ENCODE results near the gene USB1.

Gene USB1

GRCh38 chr16:58051821-58052603, 50.8 kb downstream of the USB1 start:
- no peak for DNase-seq

GRCh38 chr16:58053682-58054005, 52.4 kb downstream of the USB1 start:
- no peak for DNase-seq

- DNase-seq = no peak
Observed at GRCh38 chr16:58054289-58054688, 53.1 kb downstream of the USB1 start.

GRCh38 chr16:58056580-58056979, 55.4 kb downstream of the USB1 start:
- no peak for DNase-seq

GRCh38 chr16:58057121-58057520, 55.9 kb downstream of the USB1 start:
- no peak for DNase-seq

GRCh38 chr16:58057784-58058183, 56.6 kb downstream of the USB1 start:
- no peak for DNase-seq

GRCh38 chr16:58062821-58063220, 61.6 kb downstream of the USB1 start:
- DNase-seq = no peak

- DNase-seq = no peak
Observed at GRCh38 chr16:58063377-58064076, 62.3 kb downstream of the USB1 start.

- DNase-seq = no peak
Observed at GRCh38 chr16:58070585-58070984, 69.4 kb downstream of the USB1 start.
